Measurements from ENCODE around the gene AP2S1. TPM values are rescaled to one million over a fixed set of nuclear protein-coding genes. Genes with fewer than 3 reads are reported as not detected.

Gene AP2S1
- total RNA-seq, 1 experiment from 2014 or later, result 146 TPM

DNA sequence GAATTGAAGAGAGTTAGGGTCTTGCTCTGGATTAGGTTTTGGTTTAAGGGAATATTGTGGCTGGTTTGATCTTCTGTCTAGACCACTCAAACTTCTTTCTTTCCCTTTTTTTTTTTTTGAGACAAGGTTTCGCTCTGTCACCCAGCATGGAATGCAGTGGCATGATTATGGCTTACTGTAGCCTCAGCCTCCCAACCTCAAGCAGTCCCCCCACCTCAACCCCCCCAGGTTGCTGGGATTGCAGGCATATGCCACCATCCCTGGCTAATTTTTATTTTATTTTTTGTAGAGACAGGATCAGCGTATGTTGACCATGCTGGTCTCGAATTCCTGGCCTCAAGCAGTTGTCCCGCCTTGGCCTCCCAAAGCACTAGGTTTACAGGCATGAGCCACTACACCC, 31.4 kb upstream of the AP2S1 start:
- ATAC-seq, result no peak
- TF ChIP-seq SIN3A (IDR thresholded peaks at IDR 0.05; ENCODE audit: borderline replicate concordance, insufficient read depth, low read depth, low read length) (no peak), TCF7L2 (IDR thresholded peaks at IDR 0.05; ENCODE audit: low read depth, low read length) (no peak), POLR2AphosphoS5 (IDR thresholded peaks at IDR 0.05; ENCODE audit: low read depth, low read length) (no peak)
- TF ChIP-seq, protein P1, sequence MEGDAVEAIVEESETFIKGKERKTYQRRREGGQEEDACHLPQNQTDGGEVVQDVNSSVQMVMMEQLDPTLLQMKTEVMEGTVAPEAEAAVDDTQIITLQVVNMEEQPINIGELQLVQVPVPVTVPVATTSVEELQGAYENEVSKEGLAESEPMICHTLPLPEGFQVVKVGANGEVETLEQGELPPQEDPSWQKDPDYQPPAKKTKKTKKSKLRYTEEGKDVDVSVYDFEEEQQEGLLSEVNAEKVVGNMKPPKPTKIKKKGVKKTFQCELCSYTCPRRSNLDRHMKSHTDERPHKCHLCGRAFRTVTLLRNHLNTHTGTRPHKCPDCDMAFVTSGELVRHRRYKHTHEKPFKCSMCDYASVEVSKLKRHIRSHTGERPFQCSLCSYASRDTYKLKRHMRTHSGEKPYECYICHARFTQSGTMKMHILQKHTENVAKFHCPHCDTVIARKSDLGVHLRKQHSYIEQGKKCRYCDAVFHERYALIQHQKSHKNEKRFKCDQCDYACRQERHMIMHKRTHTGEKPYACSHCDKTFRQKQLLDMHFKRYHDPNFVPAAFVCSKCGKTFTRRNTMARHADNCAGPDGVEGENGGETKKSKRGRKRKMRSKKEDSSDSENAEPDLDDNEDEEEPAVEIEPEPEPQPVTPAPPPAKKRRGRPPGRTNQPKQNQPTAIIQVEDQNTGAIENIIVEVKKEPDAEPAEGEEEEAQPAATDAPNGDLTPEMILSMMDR (IDR thresholded peaks at IDR 0.05), result no peak
- TF ChIP-seq, protein P2, sequence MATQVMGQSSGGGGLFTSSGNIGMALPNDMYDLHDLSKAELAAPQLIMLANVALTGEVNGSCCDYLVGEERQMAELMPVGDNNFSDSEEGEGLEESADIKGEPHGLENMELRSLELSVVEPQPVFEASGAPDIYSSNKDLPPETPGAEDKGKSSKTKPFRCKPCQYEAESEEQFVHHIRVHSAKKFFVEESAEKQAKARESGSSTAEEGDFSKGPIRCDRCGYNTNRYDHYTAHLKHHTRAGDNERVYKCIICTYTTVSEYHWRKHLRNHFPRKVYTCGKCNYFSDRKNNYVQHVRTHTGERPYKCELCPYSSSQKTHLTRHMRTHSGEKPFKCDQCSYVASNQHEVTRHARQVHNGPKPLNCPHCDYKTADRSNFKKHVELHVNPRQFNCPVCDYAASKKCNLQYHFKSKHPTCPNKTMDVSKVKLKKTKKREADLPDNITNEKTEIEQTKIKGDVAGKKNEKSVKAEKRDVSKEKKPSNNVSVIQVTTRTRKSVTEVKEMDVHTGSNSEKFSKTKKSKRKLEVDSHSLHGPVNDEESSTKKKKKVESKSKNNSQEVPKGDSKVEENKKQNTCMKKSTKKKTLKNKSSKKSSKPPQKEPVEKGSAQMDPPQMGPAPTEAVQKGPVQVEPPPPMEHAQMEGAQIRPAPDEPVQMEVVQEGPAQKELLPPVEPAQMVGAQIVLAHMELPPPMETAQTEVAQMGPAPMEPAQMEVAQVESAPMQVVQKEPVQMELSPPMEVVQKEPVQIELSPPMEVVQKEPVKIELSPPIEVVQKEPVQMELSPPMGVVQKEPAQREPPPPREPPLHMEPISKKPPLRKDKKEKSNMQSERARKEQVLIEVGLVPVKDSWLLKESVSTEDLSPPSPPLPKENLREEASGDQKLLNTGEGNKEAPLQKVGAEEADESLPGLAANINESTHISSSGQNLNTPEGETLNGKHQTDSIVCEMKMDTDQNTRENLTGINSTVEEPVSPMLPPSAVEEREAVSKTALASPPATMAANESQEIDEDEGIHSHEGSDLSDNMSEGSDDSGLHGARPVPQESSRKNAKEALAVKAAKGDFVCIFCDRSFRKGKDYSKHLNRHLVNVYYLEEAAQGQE (IDR thresholded peaks at IDR 0.05; ENCODE audit: insufficient read depth in 1 of 2, low read depth in 2 of 2, low read length in 1 of 2), result no peak
- intact Hi-C loops (cut with micrococcal nuclease; ENCODE audit: unreplicated experiment), result no loop called here
- no peaks in the 10 kb centered on the region for H3K36me3 ChIP-seq (ENCODE audit: control insufficient read depth, insufficient read depth, low read length)
- peaks cover 32% of the 10 kb centered on the region for H3K4me1 ChIP-seq (ENCODE audit: control insufficient read depth, insufficient read depth, low read length)
- H3K27ac ChIP-seq (ENCODE audit: low read length), result 0 out of 2 replicates have a peak overlapping the region, but pooled peaks have one; percentile 2
- no peaks in the 10 kb centered on the region for H3K27me3 ChIP-seq (ENCODE audit: control insufficient read depth, insufficient read depth, low read length)
- no peak for DNase-seq (ENCODE audit: low read depth, low spot score)
- H3K9me3 ChIP-seq (ENCODE audit: control insufficient read depth, insufficient read depth, low read depth, low read length), result no peaks in the 10 kb centered on the region
- BruUV-seq (replicated peaks), result no TSS peak
- ChIA-PET CTCF (no interaction called here), POLR2A (interaction anchor here (0.6 kb wide), 1 partner anchor 8 kb away, joined by 11 read pairs; no protein-coding TSS in a partner anchor)
- H3K4me3 ChIP-seq (ENCODE audit: low read depth in 2 of 2, low read length in 2 of 2), result no peak overlapping the region
- in situ Hi-C loops (cut with HindIII; ENCODE audit: low pct_unique_long_range_greater_than_20kb, low sequenced_read_pairs), result no loop called here

DNA sequence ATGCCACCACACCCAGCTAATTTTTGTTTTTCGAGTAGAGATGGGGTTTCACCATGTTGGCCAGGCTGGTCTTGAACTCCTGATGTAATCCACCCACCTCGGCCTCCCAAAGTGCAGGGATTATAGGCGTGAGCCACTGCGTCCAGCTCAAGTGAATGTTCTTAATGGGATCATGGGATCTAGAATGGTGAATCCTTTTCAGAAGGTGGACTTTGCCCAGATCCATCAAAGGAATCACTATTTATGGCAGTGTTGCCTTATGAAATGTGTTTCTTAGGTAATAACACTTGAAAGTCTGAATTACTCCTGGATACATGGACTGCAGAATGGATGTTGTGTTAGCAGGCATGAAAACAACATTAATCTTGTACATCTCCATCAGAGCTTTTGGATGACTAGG, 30.4 kb upstream of the AP2S1 start:
- no peak for DNase-seq (ENCODE audit: low read depth, low spot score)
- CTCF ChIA-PET, result no interaction called here
- no peaks in the 10 kb centered on the region for H3K27me3 ChIP-seq (ENCODE audit: control insufficient read depth, insufficient read depth, low read length)
- no peak overlapping the region for H3K4me3 ChIP-seq (ENCODE audit: low read depth in 2 of 2, low read length in 2 of 2)
- H3K4me1 ChIP-seq (ENCODE audit: control insufficient read depth, insufficient read depth, low read length), result peaks cover 26% of the 10 kb centered on the region
- in situ Hi-C loops (cut with HindIII; ENCODE audit: low pct_unique_long_range_greater_than_20kb, low sequenced_read_pairs) (no loop called here), intact Hi-C loops (cut with micrococcal nuclease; ENCODE audit: unreplicated experiment) (no loop called here)
- H3K9me3 ChIP-seq (ENCODE audit: control insufficient read depth, insufficient read depth, low read depth, low read length), result no peaks in the 10 kb centered on the region
- H3K36me3 ChIP-seq (ENCODE audit: control insufficient read depth, insufficient read depth, low read length), result no peaks in the 10 kb centered on the region
- no TSS peak for BruUV-seq (replicated peaks)
- no peak overlapping the region for H3K27ac ChIP-seq (ENCODE audit: low read length)
- no peak for ATAC-seq
- no peak for TF ChIP-seq TCF7L2 (IDR thresholded peaks at IDR 0.05; ENCODE audit: low read depth, low read length)
- POLR2A ChIA-PET, result no interaction called here

DNA sequence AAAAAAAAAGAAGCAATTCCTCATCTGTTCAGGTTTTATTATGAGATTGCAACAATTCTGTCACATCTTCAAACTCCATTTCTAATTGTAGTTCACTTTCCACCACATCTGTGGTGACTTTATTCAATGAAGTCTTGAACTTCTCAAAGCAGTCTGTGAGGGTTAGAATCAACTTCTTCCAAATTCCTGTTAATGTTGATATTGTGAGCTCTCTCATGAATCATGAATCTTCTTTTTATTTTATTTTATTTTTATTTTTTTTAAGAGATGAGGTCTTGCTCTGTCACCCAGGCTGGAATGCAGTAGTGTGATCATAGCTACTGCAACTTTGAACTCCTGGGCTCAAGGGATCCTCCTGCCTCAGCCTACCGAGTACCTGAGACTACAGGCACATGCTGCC, 29.8 kb upstream of the AP2S1 start:
- H3K36me3 ChIP-seq (ENCODE audit: control insufficient read depth, insufficient read depth, low read length), result no peaks in the 10 kb centered on the region
- ChIA-PET CTCF (no interaction called here), POLR2A (no interaction called here)
- intact Hi-C loops (cut with micrococcal nuclease; ENCODE audit: unreplicated experiment), result no loop called here
- TF ChIP-seq, protein P1 (IDR thresholded peaks at IDR 0.05), result no peak
- TF ChIP-seq SIN3A (IDR thresholded peaks at IDR 0.05; ENCODE audit: borderline replicate concordance, insufficient read depth, low read depth, low read length) (no peak), POLR2AphosphoS5 (IDR thresholded peaks at IDR 0.05; ENCODE audit: low read depth, low read length) (no peak), TCF7L2 (IDR thresholded peaks at IDR 0.05; ENCODE audit: low read depth, low read length) (no peak)
- TF ChIP-seq, protein P2 (IDR thresholded peaks at IDR 0.05; ENCODE audit: insufficient read depth in 1 of 2, low read depth in 2 of 2, low read length in 1 of 2), result no peak
- peak overlapping the region; percentile 20; the same call in 1 of the 2 replicates for H3K27ac ChIP-seq (ENCODE audit: low read length)
- no TSS peak for BruUV-seq (replicated peaks)
- peaks cover 29% of the 10 kb centered on the region for H3K4me1 ChIP-seq (ENCODE audit: control insufficient read depth, insufficient read depth, low read length)
- ATAC-seq (no peak), DNase-seq (ENCODE audit: low read depth, low spot score) (no peak)
- in situ Hi-C loops (cut with HindIII; ENCODE audit: low pct_unique_long_range_greater_than_20kb, low sequenced_read_pairs), result no loop called here
- no peaks in the 10 kb centered on the region for H3K9me3 ChIP-seq (ENCODE audit: control insufficient read depth, insufficient read depth, low read depth, low read length)
- no peaks in the 10 kb centered on the region for H3K27me3 ChIP-seq (ENCODE audit: control insufficient read depth, insufficient read depth, low read length)
- no peak overlapping the region for H3K4me3 ChIP-seq (ENCODE audit: low read depth in 2 of 2, low read length in 2 of 2)

Measured in Panc1 (cell line).